Measurements from ENCODE around the gene CACNA1G.

The CACNA1G gene

DNA sequence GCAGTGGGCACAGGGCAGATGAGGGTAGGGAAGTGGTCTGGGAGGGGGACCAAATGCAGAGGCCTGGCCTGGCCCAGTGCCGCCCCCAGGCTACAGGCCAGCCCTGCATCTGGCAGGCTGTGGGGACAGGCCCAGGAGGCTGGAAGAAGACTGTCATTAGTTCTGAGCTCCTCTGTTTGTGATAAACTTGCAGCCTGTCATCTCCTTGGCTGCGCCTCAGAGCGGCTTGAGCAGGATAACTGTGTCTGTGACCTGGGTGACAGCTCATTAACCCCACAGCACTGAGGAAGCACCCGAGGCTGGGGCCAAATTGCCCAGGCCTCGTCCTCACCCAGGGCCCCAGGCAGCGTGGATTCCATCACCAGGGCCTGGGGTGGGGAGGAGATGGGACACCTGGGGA, 98.1 kb downstream of the CACNA1G start:
- no peak for DNase-seq (ENCODE audit: low read depth)
- TF ChIP-seq, protein P1, sequence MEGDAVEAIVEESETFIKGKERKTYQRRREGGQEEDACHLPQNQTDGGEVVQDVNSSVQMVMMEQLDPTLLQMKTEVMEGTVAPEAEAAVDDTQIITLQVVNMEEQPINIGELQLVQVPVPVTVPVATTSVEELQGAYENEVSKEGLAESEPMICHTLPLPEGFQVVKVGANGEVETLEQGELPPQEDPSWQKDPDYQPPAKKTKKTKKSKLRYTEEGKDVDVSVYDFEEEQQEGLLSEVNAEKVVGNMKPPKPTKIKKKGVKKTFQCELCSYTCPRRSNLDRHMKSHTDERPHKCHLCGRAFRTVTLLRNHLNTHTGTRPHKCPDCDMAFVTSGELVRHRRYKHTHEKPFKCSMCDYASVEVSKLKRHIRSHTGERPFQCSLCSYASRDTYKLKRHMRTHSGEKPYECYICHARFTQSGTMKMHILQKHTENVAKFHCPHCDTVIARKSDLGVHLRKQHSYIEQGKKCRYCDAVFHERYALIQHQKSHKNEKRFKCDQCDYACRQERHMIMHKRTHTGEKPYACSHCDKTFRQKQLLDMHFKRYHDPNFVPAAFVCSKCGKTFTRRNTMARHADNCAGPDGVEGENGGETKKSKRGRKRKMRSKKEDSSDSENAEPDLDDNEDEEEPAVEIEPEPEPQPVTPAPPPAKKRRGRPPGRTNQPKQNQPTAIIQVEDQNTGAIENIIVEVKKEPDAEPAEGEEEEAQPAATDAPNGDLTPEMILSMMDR (conservative IDR thresholded peaks at IDR 0.05; ENCODE audit: low read length) = no peak

DNA sequence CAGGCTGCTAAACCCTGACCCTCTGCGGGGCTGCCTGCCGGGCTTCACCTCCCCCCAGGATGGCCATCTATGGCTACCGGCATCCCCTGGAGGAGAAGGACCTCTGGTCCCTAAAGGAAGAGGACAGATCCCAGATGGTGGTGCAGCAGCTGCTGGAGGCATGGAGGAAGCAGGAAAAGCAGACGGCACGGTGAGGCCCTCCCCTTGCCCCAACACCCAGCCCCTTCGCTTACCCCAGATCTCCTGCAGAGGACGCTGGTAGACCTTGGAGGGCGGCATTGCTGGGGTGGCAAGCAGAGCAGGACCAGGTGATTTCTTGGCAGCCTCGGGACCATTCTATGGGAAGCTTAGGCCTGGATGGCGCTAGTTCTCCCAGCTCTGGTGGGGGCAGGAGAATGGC, 98.7 kb downstream of the CACNA1G start:
- TF ChIP-seq, protein P1 (conservative IDR thresholded peaks at IDR 0.05; ENCODE audit: low read length) = no peak
- DNase-seq (ENCODE audit: low read depth) = no peak
- no peak overlapping the region for H3K4me3 ChIP-seq (ENCODE audit: low read length)

More for the DNA sequence above, 98.1 kb downstream of the CACNA1G start:
- H3K4me3 ChIP-seq (ENCODE audit: low read length) = no peak overlapping the region

DNA sequence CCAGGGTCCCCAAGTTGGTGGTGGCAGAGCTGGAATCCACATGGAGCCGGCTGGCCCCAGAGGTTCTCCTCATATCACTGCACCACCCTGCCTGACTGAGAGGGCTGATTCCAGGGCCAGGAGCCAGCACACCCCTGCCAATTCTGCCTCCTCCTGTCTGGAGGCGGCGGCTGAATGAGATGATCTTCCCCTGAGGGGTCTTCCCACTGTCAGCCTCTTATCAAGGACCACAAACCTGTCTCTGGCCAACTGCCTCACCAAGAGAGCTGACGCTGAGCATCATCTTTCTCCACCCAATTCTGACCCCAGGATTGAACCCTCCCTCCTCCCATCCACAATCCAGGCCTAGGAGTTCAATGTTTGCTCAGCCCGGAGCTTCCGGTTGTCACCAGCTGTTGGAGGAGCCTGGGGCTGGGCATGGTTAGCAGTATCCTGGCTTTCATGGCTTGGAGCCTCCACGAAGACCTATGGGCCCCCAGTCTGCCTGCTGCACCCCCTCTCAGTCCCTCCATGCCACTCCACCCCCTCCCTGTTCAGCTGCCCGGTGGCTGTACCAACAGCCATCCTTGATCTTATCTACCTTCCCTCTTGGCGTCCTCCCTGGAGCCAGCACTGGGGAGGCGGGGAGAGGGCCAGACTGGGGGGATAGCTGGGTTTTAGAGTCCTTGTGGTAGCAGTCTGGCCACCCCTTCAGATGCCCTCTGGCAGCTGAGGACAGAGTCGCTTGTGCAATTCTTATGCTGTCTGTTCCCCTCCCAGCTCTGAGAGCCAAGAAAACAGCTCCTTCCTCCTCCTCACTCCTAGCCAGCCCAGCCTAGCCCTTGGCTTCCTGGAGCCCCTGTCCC, 99.7 kb downstream of the CACNA1G start:
- no peak overlapping the region for H3K4me3 ChIP-seq (ENCODE audit: low read length)
- TF ChIP-seq, protein P1 (conservative IDR thresholded peaks at IDR 0.05; ENCODE audit: low read length) = no peak
- DNase-seq (ENCODE audit: low read depth) = peak; percentile 57

DNA sequence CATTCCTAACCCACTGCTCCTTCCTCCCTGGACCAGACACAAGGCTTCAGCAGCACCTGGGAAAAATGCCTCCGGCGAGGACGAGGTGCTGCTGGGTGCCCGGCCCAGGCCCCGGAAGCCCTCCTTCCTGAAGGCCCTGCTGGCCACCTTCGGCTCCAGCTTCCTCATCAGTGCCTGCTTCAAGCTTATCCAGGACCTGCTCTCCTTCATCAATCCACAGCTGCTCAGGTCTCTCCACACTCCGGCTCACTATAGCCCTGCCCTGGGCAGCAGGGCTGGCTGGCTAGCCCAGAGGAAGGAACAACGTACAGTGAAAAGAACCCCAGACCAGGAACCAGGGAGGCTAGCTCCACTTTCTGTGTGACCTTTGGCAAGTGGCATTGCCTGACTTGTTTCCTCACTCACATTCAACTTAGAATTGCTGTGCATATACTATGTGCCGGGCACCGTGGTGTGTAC, 100.4 kb downstream of the CACNA1G start:
- no peak overlapping the region for H3K4me3 ChIP-seq (ENCODE audit: low read length)
- no peak for DNase-seq (ENCODE audit: low read depth)
- TF ChIP-seq, protein P1 (conservative IDR thresholded peaks at IDR 0.05; ENCODE audit: low read length) = no peak

DNA sequence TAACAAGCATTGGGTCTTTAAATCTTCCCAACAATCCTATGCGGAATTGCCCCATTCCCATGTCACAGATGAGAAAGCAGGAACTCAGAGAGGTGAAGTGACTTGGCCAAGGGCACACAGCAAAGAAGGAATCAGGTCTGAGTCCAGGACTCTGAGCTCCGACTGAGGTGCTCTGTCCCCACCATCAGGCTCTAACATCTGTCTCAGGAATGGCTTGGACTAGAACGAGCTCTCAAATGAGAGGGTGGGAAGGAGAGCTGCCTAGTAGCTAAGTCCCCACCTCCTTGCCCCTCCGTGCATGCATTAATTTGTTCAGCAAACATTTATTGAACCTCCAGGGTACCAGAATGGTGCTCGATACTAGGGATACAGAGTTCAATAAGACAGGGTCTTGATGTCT, 100.8 kb downstream of the CACNA1G start:
- no peak for DNase-seq (ENCODE audit: low read depth)
- no peak overlapping the region for H3K4me3 ChIP-seq (ENCODE audit: low read length)
- TF ChIP-seq, protein P1 (conservative IDR thresholded peaks at IDR 0.05; ENCODE audit: low read length) = no peak

DNA sequence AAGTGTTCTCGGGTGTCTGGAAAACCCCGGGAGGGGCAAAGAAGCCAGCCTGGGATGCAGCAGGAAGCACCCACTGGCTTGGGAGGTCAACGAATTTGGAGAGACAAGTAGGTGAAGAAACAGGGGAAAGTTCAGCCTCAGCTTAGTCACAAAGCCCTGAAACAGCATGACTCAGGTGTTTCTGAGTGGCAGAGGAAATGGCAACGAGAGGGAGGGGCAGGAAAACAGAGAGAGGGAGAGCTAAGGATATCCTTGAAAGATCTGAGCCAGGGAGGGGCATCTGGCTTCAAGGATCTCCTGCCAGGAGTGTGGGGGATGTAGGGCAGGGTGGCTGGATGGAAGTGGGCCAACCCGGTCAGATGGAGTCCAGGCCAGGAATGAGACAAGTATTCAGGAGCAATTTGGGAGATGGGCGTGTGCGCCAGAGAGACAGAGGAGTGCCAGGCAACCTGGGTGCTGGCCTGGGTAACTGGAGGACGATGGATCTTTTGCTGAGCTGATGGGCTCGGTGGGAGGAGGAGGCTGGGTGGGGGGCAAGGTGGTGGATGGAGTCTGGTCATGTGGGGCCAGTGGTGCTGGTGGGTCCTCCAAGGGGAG, 101.4 kb downstream of the CACNA1G start:
- TF ChIP-seq, protein P1 (conservative IDR thresholded peaks at IDR 0.05; ENCODE audit: low read length) = no peak
- peak; percentile 91 for DNase-seq (ENCODE audit: low read depth)
- no peak overlapping the region for H3K4me3 ChIP-seq (ENCODE audit: low read length)
